ENCODE measurements around the gene CYB5RL. TPM values are rescaled to one million over a fixed set of nuclear protein-coding genes. Genes with fewer than 3 reads are reported as not detected.
"Not testable (repeated sequence)": the region's sequence is repeated elsewhere in the genome, so short reads cannot be mapped to it uniquely, and the experiment has no call there.

Gene CYB5RL, protein sequence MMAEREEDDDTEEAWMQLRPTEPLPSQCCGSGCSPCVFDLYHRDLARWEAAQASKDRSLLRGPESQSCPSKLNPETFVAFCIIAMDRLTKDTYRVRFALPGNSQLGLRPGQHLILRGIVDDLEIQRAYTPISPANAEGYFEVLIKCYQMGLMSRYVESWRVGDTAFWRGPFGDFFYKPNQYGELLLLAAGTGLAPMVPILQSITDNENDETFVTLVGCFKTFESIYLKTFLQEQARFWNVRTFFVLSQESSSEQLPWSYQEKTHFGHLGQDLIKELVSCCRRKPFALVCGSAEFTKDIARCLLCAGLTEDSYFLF
- 1 to 10 TPM; 6.3 to 10.0 (median 8.1) TPM for polyA plus RNA-seq (ENCODE audit: insufficient read length in 4 of 4)

DNA sequence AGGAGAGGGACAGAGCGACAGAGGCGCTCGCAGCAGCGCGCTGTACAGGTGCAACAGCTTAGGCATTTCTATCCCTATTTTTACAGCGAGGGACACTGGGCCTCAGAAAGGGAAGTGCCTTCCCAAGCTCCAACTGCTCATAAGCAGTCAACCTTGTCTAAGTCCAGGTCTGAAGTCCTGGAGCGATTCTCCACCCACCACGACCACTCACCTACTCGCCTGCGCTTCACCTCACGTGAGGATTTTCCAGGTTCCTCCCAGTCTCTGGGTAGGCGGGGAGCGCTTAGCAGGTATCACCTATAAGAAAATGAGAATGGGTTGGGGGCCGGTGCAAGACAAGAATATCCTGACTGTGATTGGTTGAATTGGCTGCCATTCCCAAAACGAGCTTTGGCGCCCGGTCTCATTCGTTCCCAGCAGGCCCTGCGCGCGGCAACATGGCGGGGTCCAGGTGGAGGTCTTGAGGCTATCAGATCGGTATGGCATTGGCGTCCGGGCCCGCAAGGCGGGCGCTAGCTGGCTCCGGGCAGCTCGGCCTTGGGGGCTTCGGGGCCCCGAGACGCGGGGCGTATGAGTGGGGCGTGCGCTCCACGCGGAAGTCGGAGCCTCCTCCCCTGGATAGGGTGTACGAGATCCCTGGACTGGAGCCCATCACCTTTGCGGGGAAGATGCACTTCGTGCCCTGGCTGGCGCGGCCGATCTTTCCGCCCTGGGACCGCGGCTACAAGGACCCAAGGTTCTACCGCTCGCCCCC is at the start of gene CYB5RL, which contains the start of gene MRPL37:
TSS of gene CYB5RL (minus strand) at position 266 of the 754 bp plus-strand sequence. CDS start 4,414 bp downstream, outside the sequence.
TSS of gene MRPL37 (plus strand) at position 403 of the 754 bp plus-strand sequence. CDS start at position 480, 77 bp downstream.
- DNase-seq (ENCODE audit: low read depth in 4 of 4, low spot score in 2 of 4): peak; percentile 87 to 98 (median 94)

DNA sequence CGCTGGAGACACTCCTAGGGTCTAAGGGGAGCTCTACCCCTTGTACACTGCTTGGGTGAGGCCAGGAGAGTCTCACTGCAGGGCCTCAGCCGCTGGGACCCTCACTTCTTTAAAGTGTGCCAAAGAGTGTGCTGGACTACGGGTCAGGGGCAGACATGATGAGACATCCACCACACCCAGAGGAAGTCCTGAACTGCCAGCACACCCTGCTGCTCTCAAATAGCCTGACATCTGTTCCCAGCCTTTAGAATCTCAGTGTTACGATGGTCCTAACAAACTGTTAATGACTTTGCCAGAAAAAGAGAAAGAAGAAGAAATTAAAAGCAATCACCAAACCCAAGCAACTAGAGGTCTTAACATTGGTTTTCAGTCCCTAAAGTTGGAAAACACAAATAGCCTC is 49.1 kb upstream of the CYB5RL start:
- DNase-seq (ENCODE audit: low read depth in 4 of 4, low spot score in 2 of 4): no peak

DNA sequence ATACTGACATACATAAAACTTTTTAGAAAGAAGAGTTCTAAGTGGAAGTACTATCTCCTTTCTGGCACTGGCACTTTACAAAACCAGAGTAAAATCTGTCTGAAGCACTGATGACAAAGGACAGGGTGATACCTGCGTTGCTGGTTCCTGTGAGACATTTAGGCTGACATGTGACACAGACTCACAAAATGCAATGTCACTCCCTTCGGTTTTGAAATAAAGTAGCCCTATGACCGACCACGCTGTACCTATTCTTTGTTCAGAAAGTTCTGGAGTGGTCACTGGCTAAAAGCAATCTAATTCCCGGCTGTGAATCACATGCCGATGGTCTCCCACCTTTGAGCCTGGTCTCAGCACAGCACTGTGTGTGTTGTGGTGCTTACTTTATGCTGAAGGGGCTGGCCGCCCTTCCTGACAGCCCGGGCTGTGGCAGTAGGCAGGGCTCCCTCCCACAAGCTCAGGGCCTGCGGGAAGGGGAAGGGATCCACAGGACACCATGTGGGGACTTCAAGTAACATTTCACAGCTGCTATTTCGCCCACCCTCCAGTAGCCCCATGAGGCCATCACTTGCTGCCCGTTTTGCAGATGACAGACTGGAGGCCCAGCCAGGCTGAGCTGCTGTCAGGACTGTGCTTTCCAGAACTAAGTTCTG is 48.2 kb upstream of the CYB5RL start:
- no peak for DNase-seq (ENCODE audit: low read depth in 4 of 4, low spot score in 2 of 4)

DNA sequence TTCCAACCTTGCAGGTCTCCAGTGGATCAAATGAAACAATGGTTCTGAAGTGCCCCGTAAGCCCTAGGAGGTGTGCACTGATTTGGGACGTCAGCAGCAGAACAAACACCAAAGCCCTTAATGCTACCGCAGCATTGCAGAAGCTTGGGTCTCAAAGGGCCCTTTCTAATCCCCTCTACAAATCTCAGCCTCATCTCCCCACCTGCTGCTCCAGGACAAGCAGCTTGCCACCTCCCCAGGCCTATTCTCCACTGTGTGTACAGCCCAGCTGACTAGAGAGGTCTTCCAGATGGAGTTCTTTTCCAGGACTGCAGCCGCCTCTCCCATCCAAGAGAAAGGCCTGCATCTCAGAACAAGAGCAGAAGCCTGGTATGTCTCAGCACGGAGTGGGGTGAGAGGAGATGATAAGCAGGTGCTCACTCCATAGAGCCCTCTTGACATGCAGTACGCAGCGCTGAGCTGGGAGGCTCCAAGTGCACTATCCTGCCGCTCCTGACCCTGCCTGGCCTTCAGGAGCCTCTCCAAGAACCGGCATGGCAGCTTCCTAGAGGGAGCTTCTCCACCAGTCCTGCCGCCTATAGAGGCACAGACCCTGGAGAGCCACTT is 46.4 kb upstream of the CYB5RL start:
- DNase-seq (ENCODE audit: low read depth in 4 of 4, low spot score in 2 of 4): no peak

GRCh38 chr1:54245501-54245900 is 45.7 kb upstream of the CYB5RL start:
- no peak for DNase-seq (ENCODE audit: low read depth in 4 of 4, low spot score in 2 of 4)

DNA sequence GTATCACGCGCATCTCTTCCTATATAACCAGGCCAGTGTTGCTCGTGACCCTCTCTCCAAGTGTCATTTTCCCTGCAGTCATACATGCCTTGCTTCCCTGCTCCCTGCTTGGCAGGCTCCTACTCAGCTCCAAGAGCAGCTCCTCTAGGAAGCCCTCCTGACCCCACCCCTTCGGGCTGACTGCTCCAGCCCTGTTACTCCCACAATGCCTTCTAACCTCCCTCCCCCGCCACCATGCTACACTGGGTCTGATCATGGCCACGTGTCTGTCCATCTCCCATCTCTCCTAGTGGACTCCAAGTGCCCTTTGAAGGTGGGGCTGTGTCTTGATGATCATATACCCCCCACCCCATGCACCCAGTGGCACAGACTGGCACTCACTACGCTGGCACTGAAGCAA is 44.8 kb upstream of the CYB5RL start:
- no peak for DNase-seq (ENCODE audit: low read depth in 4 of 4, low spot score in 2 of 4)

- DNase-seq (ENCODE audit: low read depth in 4 of 4, low spot score in 2 of 4): no peak
Measured at GRCh38 chr1:54243022-54243421, 43.2 kb upstream of the CYB5RL start.

DNA sequence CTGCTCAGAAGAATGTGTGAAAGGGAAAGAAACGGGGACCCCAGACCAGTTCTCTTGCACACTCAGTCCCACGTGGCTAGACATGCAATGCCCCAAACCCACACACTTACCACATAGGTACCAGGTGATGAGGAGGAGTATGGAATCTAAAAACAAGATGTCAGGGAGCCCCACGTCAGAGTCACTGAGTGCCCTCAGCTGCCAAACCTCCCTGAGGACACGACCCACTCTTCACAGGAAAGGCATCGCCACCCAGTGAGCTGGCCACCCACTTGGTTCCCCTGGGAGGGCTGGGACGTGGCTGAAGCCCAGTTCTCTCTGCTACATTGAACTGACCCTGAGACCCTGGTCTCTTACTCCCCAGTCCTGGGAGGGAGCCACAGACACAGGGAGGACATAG is 41.5 kb upstream of the CYB5RL start:
- DNase-seq (ENCODE audit: low read depth in 4 of 4, low spot score in 2 of 4): no peak

DNA sequence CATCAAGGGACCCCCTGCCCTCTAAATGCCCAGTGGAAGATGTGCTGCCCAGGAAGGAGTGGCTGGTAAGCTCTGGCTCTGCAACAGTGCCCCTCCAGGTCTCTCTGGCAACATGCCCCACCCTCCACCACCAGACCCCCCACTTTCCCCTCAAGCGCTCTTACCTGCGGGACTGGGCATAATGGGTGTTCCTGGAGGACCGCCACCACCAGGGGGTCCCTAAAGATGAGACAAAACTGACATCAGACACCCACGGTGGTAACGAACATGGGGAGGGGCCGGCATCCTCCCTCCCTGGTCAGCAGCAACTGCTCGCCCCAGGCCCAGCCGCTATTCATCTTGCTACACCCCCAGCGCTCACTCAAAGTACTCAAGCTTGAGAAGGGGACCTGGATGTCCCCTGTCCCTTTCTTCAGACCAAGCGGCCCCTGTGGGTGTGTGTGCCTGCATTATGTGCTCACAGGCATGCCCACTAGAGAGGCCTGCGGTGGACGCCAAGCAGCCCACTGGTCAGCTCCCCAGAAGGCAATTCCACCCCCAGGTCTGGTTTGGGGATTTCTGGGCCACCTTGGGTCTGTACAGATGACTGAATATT is 41.0 kb upstream of the CYB5RL start:
- no peak for DNase-seq (ENCODE audit: low read depth in 4 of 4, low spot score in 2 of 4)

DNA sequence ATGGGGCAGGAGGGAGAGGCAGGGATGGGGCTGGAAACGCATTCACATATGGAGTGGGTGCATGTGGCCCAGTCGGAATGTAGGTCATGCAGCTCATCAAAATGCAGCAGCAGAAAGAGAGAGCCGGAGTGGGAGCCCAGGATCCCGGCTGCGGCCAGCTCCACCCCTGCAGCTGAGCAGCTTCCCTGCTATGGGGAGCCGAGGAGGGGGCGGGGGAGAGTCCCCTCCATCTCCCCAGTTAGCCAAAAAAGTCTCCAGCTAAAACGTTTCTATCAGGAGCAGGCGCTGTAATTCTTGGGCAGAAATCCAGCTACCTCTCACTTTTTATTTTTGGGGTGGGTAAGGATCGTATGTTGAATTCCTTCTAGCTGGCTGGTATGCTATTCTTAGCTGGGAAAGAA is 39.8 kb upstream of the CYB5RL start:
- no peak for DNase-seq (ENCODE audit: low read depth in 4 of 4, low spot score in 2 of 4)

- DNase-seq (ENCODE audit: low read depth in 4 of 4, low spot score in 2 of 4): no peak
Measured at GRCh38 chr1:54239035-54239383, 39.2 kb upstream of the CYB5RL start.

DNA sequence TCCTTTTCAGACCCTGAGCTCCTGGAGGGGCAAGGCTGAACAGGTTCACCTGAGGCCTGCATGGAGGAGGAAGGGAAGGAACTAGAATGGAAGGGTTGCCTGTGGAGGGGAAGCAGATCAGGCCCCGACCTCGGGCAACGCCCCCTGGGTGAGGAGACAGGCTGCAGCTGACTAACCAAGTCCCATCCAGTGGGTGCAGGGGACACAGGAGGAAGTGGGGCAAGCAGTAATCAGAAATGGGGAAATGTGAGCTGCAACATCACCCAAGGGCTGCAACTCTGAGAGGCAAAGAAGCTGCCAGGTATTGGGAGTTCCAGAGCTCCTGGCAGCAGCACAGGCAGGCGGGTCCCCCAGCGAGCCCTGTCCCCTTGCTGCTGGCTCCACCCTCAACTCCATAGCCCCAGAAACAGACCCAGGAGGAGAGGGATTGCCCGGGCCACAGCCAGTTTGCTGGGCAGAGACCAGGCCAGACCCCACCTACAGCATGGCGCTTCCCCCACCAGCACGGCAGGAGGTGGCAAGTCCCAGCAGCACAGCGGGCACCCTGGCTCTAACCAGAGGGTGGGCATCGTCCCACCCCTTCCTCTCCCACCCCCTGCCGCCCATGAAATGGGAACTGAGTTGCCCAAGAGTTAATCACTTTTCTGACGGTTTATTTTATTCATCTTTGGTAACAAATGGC is 38.7 kb upstream of the CYB5RL start:
- no peak for DNase-seq (ENCODE audit: low read depth in 4 of 4, low spot score in 2 of 4)

DNA sequence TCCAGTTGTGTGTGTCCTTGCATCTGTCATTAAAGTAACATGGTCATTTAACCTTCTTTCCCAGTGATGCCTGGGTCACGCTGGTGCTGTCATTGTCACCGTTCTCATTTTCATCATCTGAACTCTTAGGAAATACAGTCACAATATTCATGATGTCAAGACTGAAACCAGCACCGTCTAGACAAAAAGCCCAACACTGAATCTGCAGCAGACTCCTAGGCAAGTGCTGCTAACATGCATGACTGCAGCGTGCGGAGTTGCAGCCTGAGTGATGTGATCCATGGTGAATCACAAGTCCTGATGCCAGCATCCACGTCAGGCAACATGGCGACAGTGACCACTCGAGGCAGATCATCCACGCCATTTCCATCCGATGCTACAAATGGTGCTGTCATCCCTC is 37.8 kb upstream of the CYB5RL start:
- DNase-seq (ENCODE audit: low read depth in 4 of 4, low spot score in 2 of 4): no peak

DNA sequence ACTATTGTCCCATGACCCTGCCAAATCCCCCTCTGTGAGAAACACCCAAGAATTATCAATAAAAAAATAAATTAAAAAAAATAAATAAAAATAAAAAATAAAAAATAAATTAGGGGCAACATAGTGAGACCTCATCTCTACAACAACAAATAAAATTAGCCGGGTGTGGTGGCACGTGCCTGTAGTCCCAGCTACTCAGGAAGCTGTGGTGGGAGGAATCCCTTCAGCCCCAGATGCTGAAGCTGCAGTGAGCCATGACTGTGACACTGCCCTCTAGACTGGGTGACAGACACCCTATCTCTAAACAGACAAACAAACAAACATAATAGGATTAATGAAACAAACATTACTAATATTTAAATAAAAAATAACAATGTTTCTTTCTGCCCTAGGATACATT is 34.5 kb upstream of the CYB5RL start:
- no peak for DNase-seq (ENCODE audit: low read depth in 4 of 4, low spot score in 2 of 4)

DNA sequence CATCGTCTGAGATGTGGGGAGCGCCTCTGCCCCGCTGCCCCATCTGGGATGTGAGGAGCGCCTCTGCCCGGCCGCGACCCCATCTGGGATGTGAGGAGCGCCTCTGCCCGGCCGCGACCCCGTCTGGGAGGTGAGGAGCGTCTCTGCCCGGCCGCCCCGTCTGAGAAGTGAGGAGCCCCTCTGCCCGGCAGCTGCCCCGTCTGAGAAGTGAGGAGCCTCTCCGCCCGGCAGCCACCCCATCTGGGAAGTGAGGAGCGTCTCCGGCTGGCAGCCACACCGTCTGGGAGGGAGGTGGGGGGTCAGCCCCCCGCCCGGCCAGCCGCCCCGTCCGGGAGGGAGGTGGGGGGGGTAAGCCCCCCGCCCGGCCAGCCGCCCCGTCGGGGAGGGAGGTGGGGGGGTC is 33.4 kb upstream of the CYB5RL start:
- DNase-seq (ENCODE audit: low read depth in 4 of 4, low spot score in 2 of 4): not testable (repeated sequence)

GRCh38 chr1:54230507-54231339 is 30.9 kb upstream of the CYB5RL start:
- no peak for DNase-seq (ENCODE audit: low read depth in 4 of 4, low spot score in 2 of 4)

GRCh38 chr1:54229281-54229891 is 29.6 kb upstream of the CYB5RL start:
- no peak for DNase-seq (ENCODE audit: low read depth in 4 of 4, low spot score in 2 of 4)

GRCh38 chr1:54228638-54229079 is 28.8 kb upstream of the CYB5RL start:
- DNase-seq (ENCODE audit: low read depth in 4 of 4, low spot score in 2 of 4): no peak

- no peak for DNase-seq (ENCODE audit: low read depth in 4 of 4, low spot score in 2 of 4)
Measured at GRCh38 chr1:54227891-54228310, 28.1 kb upstream of the CYB5RL start.

Measured in left renal cortex interstitium (tissue), 4 donors.